HepG2 (cell line): ENCODE results near the gene CALY. TPM values are rescaled to one million over a fixed set of nuclear protein-coding genes. Genes with fewer than 3 reads are reported as not detected.

ENCODE experiments used
- ATAC-seq: fragments of 200-7000 bp; cut with Tn5 transposase; 3 replicates; pipeline ENCODE4 v1.9.1; 2020; ENCODE audit warnings: mild to moderate bottlenecking, moderate library complexity
- BruUV-seq: library from RNA; stranded (reverse); fragments of 400-500 nt; replicated peaks from 2 replicates; lab custom pipeline; 2021; lab: Mats Ljungman, UMichigan
- CTCF ChIA-PET: fragments of 300-600 bp; formaldehyde crosslinking; extraction: SDS; loops from one replicate; lab custom pipeline; 2021; ENCODE audit warnings: low total read pairs, inconsistent platforms, low intra/inter-chr PET ratio; lab: Yijun Ruan, JAX
- POLR2A ChIA-PET: fragments of 350-600 bp; sonication (Branson Sonifier 250); formaldehyde crosslinking; loops from one replicate; lab custom pipeline; 2020; ENCODE audit warnings: antibody characterized with exemption, inconsistent platforms; lab: Yijun Ruan, JAX
- DNase-seq: peaks from one replicate; pipeline ENCODE4 v3.0.0-alpha.2; 2015; ENCODE audit warnings: low spot score
- FAIRE-seq: peaks from 3 replicates; lab custom pipeline; 2011; peaks lifted over from hg19 to GRCh38; lab: Jason Lieb, UNC
- H2AFZ ChIP-seq: one replicate; pipeline ENCODE4 v1.6.1; 2011; ENCODE audit warnings: low read length, inconsistent platforms
- H3K27ac ChIP-seq: fragments of 300-600 bp; 3 replicates; pipeline ENCODE4 v1.8.0; 2011; ENCODE audit warnings: mixed run types, mild to moderate bottlenecking, mixed read lengths, low read length, inconsistent platforms; ENCODE audit not compliant: insufficient read depth; ENCODE audit errors: extremely low read length
- H3K27me3 ChIP-seq, 2 experiments: fragments of 200-600 bp in 1 of 2; 2 replicates in 1 of 2; 3 replicates in 1 of 2; pipeline versions ENCODE4 v1.6.0 to v1.8.0; 2011; ENCODE audit warnings: low read length in 2 of 2, mild to moderate bottlenecking in 2 of 2, moderate library complexity in 2 of 2, inconsistent platforms in 1 of 2; ENCODE audit not compliant: insufficient read depth in 2 of 2, control insufficient read depth in 1 of 2
- H3K36me3 ChIP-seq, 2 experiments: fragments of 200-600 bp in 1 of 2; replicated peaks in 1 of 2; 2 replicates in 1 of 2; 3 replicates in 1 of 2; pipeline versions ENCODE4 v1.5.1 to v1.8.0; 2011; ENCODE audit warnings: low read length in 2 of 2, inconsistent platforms in 1 of 2; ENCODE audit not compliant: insufficient read depth in 2 of 2, control insufficient read depth in 1 of 2
- H3K4me1 ChIP-seq: 2 replicates; pipeline ENCODE4 v1.5.1; 2012; ENCODE audit warnings: low read length, inconsistent platforms; ENCODE audit not compliant: insufficient read depth
- H3K4me2 ChIP-seq: 2 replicates; pipeline ENCODE4 v1.6.0; 2011; ENCODE audit warnings: low read depth, low read length, inconsistent platforms
- H3K4me3 ChIP-seq, 3 experiments: fragments of 200-600 bp in 1 of 3; sonication (generic), shearing (Covaris generic) in 1 of 3; replicated peaks in 1 of 3; 2 replicates each; pipeline ENCODE4 v1.5.1; 2011 to 2016; ENCODE audit warnings: low read length in 3 of 3, inconsistent platforms in 2 of 3, low read depth in 2 of 3, mild to moderate bottlenecking in 2 of 3, control low read depth in 1 of 3, mixed read lengths in 1 of 3; ENCODE audit not compliant: insufficient read depth in 1 of 3
- H3K79me2 ChIP-seq: one replicate; pipeline ENCODE4 v1.6.1; 2011; ENCODE audit warnings: low read length, inconsistent platforms; ENCODE audit not compliant: insufficient read depth
- H3K9ac ChIP-seq: 2 replicates; pipeline ENCODE4 v1.6.0; 2011; ENCODE audit warnings: mild to moderate bottlenecking, low read depth, low read length, inconsistent platforms; ENCODE audit not compliant: insufficient read depth
- H3K9me3 ChIP-seq: 2 replicates; pipeline ENCODE4 v1.5.1; 2012; ENCODE audit warnings: mild to moderate bottlenecking, low read length
- H4K20me1 ChIP-seq: 2 replicates; pipeline ENCODE4 v1.6.0; 2011; ENCODE audit warnings: inconsistent platforms, mild to moderate bottlenecking, low read length, moderate library complexity; ENCODE audit not compliant: insufficient read depth
- ATF1 ChIP-seq: IDR thresholded peaks from 2 replicates; pipeline ENCODE4 v1.6.1; 2016; ENCODE audit warnings: mild to moderate bottlenecking, control low read depth
- PITX1 ChIP-seq: sonication (generic); formaldehyde crosslinking; IDR thresholded peaks from 2 replicates; pipeline ENCODE4 v1.5.1; 2020; ENCODE audit warnings: mild to moderate bottlenecking, missing genetic modification reagents
- PLRG1 ChIP-seq: fragments of 450-650 bp; conservative IDR thresholded peaks from 2 replicates; pipeline ENCODE4 v1.6.1; 2016
- SAFB2 ChIP-seq: sonication (generic); formaldehyde crosslinking; IDR thresholded peaks from 2 replicates; pipeline ENCODE4 v1.5.1; 2020; ENCODE audit warnings: missing genetic modification reagents, low read depth, mild to moderate bottlenecking, borderline replicate concordance
- TP53 ChIP-seq: sonication (generic); formaldehyde crosslinking; conservative IDR thresholded peaks from 2 replicates; pipeline ENCODE4 v1.4.0; 2020; ENCODE audit warnings: missing genetic modification reagents
- U2AF1 ChIP-seq: fragments of 200-400 bp; formaldehyde crosslinking; optimal IDR thresholded peaks from 2 replicates; pipeline ENCODE3; 2017; ENCODE audit warnings: mild to moderate bottlenecking, low read depth, low read length
- ZNF205 ChIP-seq: IDR thresholded peaks from 2 replicates; pipeline ENCODE4 v1.6.1; 2018; ENCODE audit warnings: missing biosample characterization, missing genetic modification reagents
- ZNF224 ChIP-seq: sonication (generic); formaldehyde crosslinking; IDR thresholded peaks from 2 replicates; pipeline ENCODE4 v1.5.0; 2020; ENCODE audit warnings: mild to moderate bottlenecking, missing genetic modification reagents
- ZNF30 ChIP-seq: sonication (generic); formaldehyde crosslinking; IDR thresholded peaks from 2 replicates; pipeline ENCODE4 v1.5.0; 2020; ENCODE audit warnings: mild to moderate bottlenecking, missing genetic modification reagents
- ZNF772 ChIP-seq: sonication (generic); formaldehyde crosslinking; IDR thresholded peaks from 2 replicates; pipeline ENCODE4 v1.5.0; 2020; ENCODE audit warnings: mild to moderate bottlenecking, missing genetic modification reagents
- WGBS: methylation state at CpG from one replicate; pipeline ENCODE4 v1.1.6; 2017; ENCODE audit warnings: low lambda C conversion rate; 5-methylcytosine and 5-hydroxymethylcytosine counted together
- in situ Hi-C: cut with HindIII; loops from 2 replicates; pipeline ENCODE4 v1.10.0; 2017; ENCODE audit warnings: low pct_unique_long_range_greater_than_20kb; ENCODE audit not compliant: extremely low pct_ligation_motif_present
- intact Hi-C: fragments of 100-400 bp; cut with micrococcal nuclease; formaldehyde crosslinking; loops from one replicate; pipeline ENCODE4 v1.10.0; 2022; ENCODE audit not compliant: unreplicated experiment
- polyA plus RNA-seq, 8 experiments: library from polyadenylated mRNA; depleted of rRNA in 3 of 8; stranded (reverse) in 7 of 8; unstranded in 1 of 8; fragments of >200 nt; fragmentation: Illumina TruSeq in 4 of 8; extraction: Trizol in 4 of 8; gene quantifications; 2 replicates each; pipeline versions ENCODE4 v1.2.1 to v1.2.3, GENCODE V29; 2011 to 2016; ENCODE audit warnings: low read depth in 4 of 8, missing spikeins in 1 of 8, mixed read lengths in 1 of 8; ENCODE audit not compliant: insufficient read depth in 1 of 8
- total RNA-seq, 5 experiments: library from RNA; depleted of rRNA; stranded (reverse); fragments of >200 nt; fragmentation: Illumina TruSeq; extraction: Trizol; gene quantifications; 2 replicates each; pipeline ENCODE4 v1.2.3, GENCODE V29; 2016; ENCODE audit warnings: low read depth in 1 of 5
- TF ChIP-seq, protein P1 (sequence below): IDR thresholded peaks from 2 replicates; pipeline ENCODE4 v1.6.1; 2016; ENCODE audit warnings: missing compliant biosample characterization, missing genetic modification reagents, borderline replicate concordance
- TF ChIP-seq, protein P2 (sequence below): sonication (generic); formaldehyde crosslinking; IDR thresholded peaks from 2 replicates; pipeline ENCODE4 v1.4.0; 2020; ENCODE audit warnings: missing genetic modification reagents, mild to moderate bottlenecking, borderline replicate concordance
- TF ChIP-seq, protein P3 (sequence below): sonication (generic); formaldehyde crosslinking; conservative IDR thresholded peaks from 2 replicates; pipeline ENCODE4 v1.8.0; 2022; ENCODE audit warnings: mild to moderate bottlenecking, moderate library complexity, missing genetic modification reagents
- TF ChIP-seq, protein P4 (sequence below): sonication (generic); formaldehyde crosslinking; IDR thresholded peaks from 2 replicates; pipeline ENCODE4 v1.4.0; 2020; ENCODE audit warnings: missing genetic modification reagents

Gene CALY
- total and polyA plus RNA-seq, 2 of the 13 experiments (the other 11 are each of a cell fraction or from before 2014, with no cell fraction given), result 0.08 TPM; not detected in 1

DNA sequence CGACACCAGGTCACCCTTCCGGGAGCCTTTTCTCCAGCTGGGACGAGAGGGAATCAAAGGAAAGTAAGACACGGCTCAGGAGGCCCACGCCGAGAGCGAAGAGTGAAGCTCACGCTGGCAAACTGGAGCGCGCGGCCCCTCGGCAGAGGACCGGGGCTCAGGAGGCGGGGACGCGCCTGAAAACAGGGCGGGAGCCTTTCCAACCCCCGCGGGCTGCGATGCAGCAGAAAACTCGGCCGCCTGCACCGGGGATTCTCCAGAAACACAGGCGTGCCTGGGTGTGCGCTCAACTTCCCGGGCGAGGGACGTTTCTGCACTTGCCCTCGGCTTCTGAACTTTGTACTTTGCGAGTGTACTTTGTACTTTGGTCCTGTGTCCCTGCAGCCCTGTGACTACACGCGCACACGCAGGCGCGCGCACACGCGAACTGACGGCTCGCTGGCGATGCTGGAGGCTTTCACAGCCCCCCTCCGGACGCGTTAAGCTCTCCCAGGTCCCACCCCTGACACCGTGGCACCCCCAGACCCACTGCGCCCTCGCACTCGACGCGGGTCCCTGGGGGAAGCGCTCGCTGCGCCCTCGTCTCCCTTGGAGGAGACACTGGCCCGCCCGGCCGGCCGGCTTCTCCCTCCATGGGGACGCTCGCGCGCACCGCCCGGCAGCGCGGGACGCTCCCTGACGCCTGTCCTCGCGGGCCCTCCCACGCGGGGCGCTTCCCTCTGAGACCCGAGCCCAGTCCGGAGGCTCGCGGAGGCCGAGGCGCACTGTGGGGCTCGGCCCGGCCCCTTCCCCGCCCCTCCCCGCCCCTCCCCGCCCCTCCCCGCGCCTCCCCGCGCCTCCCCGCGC, 41.8 kb upstream of the CALY start:
- intact Hi-C loops (loop anchor here (10.0 kb wide), 1 partner anchor 54 kb away; no protein-coding TSS in a partner anchor), in situ Hi-C loops (no loop called here)
- peak; percentile 8 for FAIRE-seq
- Histone ChIP-seq H3K36me3 (no peaks in the 10 kb centered on the region), H3K4me2 (peak overlapping the region; percentile 93), H3K27me3 (peaks cover 0 to 3% of the 10 kb centered on the region in 2 experiments; a peak in 1 of 5 replicates), H3K79me2 (no peaks in the 10 kb centered on the region), H3K27ac (peak overlapping the region; percentile 82), H3K9me3 (no peaks in the 10 kb centered on the region), H3K4me1 (peaks cover 25% of the 10 kb centered on the region), H4K20me1 (no peaks in the 10 kb centered on the region), H3K9ac (peak overlapping the region; percentile 79), H2AFZ (no peak overlapping the region), H3K4me3 (peak overlapping the region; percentile 56 to 86 (median 72))
- peak; percentile 46 for DNase-seq
- CTCF ChIA-PET, result no interaction called here
- WGBS, result 2% methylated on average over 15 of the region's 90 CpGs
- POLR2A ChIA-PET, result interaction anchor here (1.1 to 4.6 kb wide), 8 partner anchors 10 to 54 kb away, joined by 4 to 78 read pairs (median 8); partner anchors contain the start of genes FUOM, MTG1 and PRAP1
- peak; percentile 69 for ATAC-seq
- TSS peak; percentile 87 for BruUV-seq
- TF ChIP-seq U2AF1 (no peak), TP53 (CRISPR knock-in tag) (0 out of 2 replicates have a peak, but pooled peaks have one; percentile 58), ATF1 (no peak), ZNF30 (CRISPR knock-in tag) (no peak), SAFB2 (peak; percentile 92; the same call in 1 of the 2 replicates), ZNF772 (CRISPR knock-in tag) (peak; percentile 59), ZNF224 (peak; percentile 67; the same call in 1 of the 2 replicates), PLRG1 (no peak), PITX1 (CRISPR knock-in tag) (peak; percentile 53; the same call in 1 of the 2 replicates), ZNF205 (CRISPR knock-in tag) (peak; percentile 69; the same call in 1 of the 2 replicates)
- TF ChIP-seq, protein P1, sequence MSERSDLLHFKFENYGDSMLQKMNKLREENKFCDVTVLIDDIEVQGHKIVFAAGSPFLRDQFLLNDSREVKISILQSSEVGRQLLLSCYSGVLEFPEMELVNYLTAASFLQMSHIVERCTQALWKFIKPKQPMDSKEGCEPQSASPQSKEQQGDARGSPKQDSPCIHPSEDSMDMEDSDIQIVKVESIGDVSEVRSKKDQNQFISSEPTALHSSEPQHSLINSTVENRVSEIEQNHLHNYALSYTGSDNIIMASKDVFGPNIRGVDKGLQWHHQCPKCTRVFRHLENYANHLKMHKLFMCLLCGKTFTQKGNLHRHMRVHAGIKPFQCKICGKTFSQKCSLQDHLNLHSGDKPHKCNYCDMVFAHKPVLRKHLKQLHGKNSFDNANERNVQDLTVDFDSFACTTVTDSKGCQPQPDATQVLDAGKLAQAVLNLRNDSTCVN (CRISPR knock-in tag), result no peak; the same call in 1 of the 2 replicates
- TF ChIP-seq, protein P2, sequence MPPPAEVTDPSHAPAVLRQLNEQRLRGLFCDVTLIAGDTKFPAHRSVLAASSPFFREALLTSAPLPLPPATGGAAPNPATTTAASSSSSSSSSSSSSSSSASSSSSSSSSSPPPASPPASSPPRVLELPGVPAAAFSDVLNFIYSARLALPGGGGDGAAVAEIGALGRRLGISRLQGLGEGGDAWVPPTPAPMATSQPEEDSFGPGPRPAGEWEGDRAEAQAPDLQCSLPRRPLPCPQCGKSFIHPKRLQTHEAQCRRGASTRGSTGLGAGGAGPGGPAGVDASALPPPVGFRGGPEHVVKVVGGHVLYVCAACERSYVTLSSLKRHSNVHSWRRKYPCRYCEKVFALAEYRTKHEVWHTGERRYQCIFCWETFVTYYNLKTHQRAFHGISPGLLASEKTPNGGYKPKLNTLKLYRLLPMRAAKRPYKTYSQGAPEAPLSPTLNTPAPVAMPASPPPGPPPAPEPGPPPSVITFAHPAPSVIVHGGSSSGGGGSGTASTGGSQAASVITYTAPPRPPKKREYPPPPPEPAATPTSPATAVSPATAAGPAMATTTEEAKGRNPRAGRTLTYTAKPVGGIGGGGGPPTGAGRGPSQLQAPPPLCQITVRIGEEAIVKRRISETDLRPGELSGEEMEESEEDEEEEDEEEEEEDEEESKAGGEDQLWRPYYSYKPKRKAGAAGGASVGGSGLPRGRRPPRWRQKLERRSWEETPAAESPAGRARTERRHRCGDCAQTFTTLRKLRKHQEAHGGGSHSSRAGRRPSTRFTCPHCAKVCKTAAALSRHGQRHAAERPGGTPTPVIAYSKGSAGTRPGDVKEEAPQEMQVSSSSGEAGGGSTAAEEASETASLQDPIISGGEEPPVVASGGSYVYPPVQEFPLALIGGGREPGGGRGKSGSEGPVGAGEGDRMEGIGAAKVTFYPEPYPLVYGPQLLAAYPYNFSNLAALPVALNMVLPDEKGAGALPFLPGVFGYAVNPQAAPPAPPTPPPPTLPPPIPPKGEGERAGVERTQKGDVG (CRISPR knock-in tag), result no peak
- TF ChIP-seq, protein P3, sequence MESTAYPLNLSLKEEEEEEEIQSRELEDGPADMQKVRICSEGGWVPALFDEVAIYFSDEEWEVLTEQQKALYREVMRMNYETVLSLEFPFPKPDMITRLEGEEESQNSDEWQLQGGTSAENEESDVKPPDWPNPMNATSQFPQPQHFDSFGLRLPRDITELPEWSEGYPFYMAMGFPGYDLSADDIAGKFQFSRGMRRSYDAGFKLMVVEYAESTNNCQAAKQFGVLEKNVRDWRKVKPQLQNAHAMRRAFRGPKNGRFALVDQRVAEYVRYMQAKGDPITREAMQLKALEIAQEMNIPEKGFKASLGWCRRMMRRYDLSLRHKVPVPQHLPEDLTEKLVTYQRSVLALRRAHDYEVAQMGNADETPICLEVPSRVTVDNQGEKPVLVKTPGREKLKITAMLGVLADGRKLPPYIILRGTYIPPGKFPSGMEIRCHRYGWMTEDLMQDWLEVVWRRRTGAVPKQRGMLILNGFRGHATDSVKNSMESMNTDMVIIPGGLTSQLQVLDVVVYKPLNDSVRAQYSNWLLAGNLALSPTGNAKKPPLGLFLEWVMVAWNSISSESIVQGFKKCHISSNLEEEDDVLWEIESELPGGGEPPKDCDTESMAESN (CRISPR knock-in tag), result no peak
- TF ChIP-seq, protein P4, sequence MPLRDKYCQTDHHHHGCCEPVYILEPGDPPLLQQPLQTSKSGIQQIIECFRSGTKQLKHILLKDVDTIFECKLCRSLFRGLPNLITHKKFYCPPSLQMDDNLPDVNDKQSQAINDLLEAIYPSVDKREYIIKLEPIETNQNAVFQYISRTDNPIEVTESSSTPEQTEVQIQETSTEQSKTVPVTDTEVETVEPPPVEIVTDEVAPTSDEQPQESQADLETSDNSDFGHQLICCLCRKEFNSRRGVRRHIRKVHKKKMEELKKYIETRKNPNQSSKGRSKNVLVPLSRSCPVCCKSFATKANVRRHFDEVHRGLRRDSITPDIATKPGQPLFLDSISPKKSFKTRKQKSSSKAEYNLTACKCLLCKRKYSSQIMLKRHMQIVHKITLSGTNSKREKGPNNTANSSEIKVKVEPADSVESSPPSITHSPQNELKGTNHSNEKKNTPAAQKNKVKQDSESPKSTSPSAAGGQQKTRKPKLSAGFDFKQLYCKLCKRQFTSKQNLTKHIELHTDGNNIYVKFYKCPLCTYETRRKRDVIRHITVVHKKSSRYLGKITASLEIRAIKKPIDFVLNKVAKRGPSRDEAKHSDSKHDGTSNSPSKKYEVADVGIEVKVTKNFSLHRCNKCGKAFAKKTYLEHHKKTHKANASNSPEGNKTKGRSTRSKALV (CRISPR knock-in tag), result peak; percentile 92
